Keratinocyte (primary cell): ENCODE data around the gene ADGRD1. TPM values are rescaled to one million over a fixed set of nuclear protein-coding genes. Genes with fewer than 3 reads are reported as not detected.

ENCODE experiments used
- DNase-seq: peaks from one replicate; pipeline ENCODE4 v3.0.0-alpha.2; 2011; ENCODE audit warnings: low read depth, missing footprints, low spot score
- FAIRE-seq: peaks from 2 replicates; lab custom pipeline; 2011; peaks lifted over from hg19 to GRCh38; lab: Jason Lieb, UNC
- H2AFZ ChIP-seq: 2 replicates; pipeline ENCODE4 v1.6.0; 2012; ENCODE audit warnings: low read length, control low read depth, inconsistent platforms; ENCODE audit not compliant: control insufficient read depth
- H3K27ac ChIP-seq: 2 replicates; pipeline ENCODE4 v1.5.1; 2011; ENCODE audit warnings: low read length; ENCODE audit not compliant: control insufficient read depth, insufficient read depth
- H3K27me3 ChIP-seq: 3 replicates; pipeline ENCODE4 v1.6.0; 2011; ENCODE audit warnings: low read length; ENCODE audit not compliant: control insufficient read depth, insufficient read depth; ENCODE audit errors: extremely low read depth
- H3K36me3 ChIP-seq, 2 experiments: 2 replicates in 1 of 2; 3 replicates in 1 of 2; pipeline ENCODE4 v1.5.1; 2011; ENCODE audit warnings: low read length in 2 of 2, mild to moderate bottlenecking in 1 of 2; ENCODE audit not compliant: control insufficient read depth in 2 of 2, insufficient read depth in 2 of 2; ENCODE audit errors: extremely low read depth in 1 of 2
- H3K4me1 ChIP-seq: 3 replicates; pipeline ENCODE4 v1.5.1; 2011; ENCODE audit warnings: low read length; ENCODE audit not compliant: control insufficient read depth, insufficient read depth; ENCODE audit errors: extremely low read depth
- H3K4me2 ChIP-seq: 3 replicates; pipeline ENCODE4 v1.6.0; 2011; ENCODE audit warnings: low read depth, low read length; ENCODE audit not compliant: control insufficient read depth, insufficient read depth; ENCODE audit errors: extremely low read depth
- H3K4me3 ChIP-seq, 3 experiments: fragments of 200-600 bp in 1 of 3; sonication (generic) in 1 of 3; 2 replicates in 2 of 3; 3 replicates in 1 of 3; pipeline ENCODE4 v1.5.1; 2011 to 2016; ENCODE audit warnings: low read length in 3 of 3, mild to moderate bottlenecking in 3 of 3, control low read depth in 2 of 3, inconsistent platforms in 1 of 3, low read depth in 1 of 3, mixed read lengths in 1 of 3, mixed run types in 1 of 3, moderate library complexity in 1 of 3; ENCODE audit not compliant: control insufficient read depth in 2 of 3, insufficient read depth in 2 of 3; ENCODE audit errors: extremely low read depth in 1 of 3
- H3K79me2 ChIP-seq: 2 replicates; pipeline ENCODE4 v1.6.0; 2012; ENCODE audit warnings: low read length; ENCODE audit not compliant: control insufficient read depth, insufficient read depth
- H3K9ac ChIP-seq: 3 replicates; pipeline ENCODE4 v1.6.0; 2011; ENCODE audit warnings: low read length; ENCODE audit not compliant: control insufficient read depth, insufficient read depth; ENCODE audit errors: extremely low read depth
- H3K9me1 ChIP-seq: 3 replicates; pipeline ENCODE4 v1.6.0; 2011; ENCODE audit warnings: low read length; ENCODE audit not compliant: control insufficient read depth, insufficient read depth; ENCODE audit errors: extremely low read depth
- H3K9me3 ChIP-seq: 2 replicates; pipeline ENCODE4 v1.5.1; 2012; ENCODE audit warnings: low read depth, low read length; ENCODE audit not compliant: control insufficient read depth
- H4K20me1 ChIP-seq: 3 replicates; pipeline ENCODE4 v1.6.0; 2011; ENCODE audit warnings: low read length; ENCODE audit not compliant: control insufficient read depth, insufficient read depth; ENCODE audit errors: extremely low read depth
- EZH2 ChIP-seq: IDR thresholded peaks from one replicate; pipeline ENCODE4 v1.6.1; 2012; ENCODE audit warnings: inconsistent platforms, mild to moderate bottlenecking, low read length, moderate library complexity
- dilution Hi-C: fragments of 300-500 bp; cut with MboI; formaldehyde crosslinking; loops from one replicate; pipeline ENCODE4 v1.7.0; 2020; ENCODE audit warnings: low sequenced_read_pairs; ENCODE audit not compliant: extremely low pct_ligation_motif_present
- polyA plus RNA-seq, 5 experiments: library from polyadenylated mRNA; depleted of rRNA in 3 of 5; stranded (reverse) in 3 of 5; stranded (forward) in 1 of 5; unstranded in 1 of 5; fragments of >200 nt; gene quantifications; 1 replicate in 1 of 5; 2 replicates in 3 of 5; 3 replicates in 1 of 5; pipeline versions ENCODE4 v1.2.1 to v1.2.3, GENCODE V29; 2011 to 2012; ENCODE audit warnings: missing spikeins in 2 of 5, low read depth in 1 of 5, low replicate concordance in 1 of 5
- TF ChIP-seq, protein P1 (sequence below), 3 experiments: IDR thresholded peaks in 1 of 3; conservative IDR thresholded peaks in 1 of 3; optimal IDR thresholded peaks in 1 of 3; 2 replicates in 2 of 3; 3 replicates in 1 of 3; pipeline versions ENCODE3 to v1.5.1; 2011; ENCODE audit warnings: low read length in 3 of 3, mild to moderate bottlenecking in 3 of 3, moderate library complexity in 2 of 3, control low read depth in 1 of 3, inconsistent platforms in 1 of 3; ENCODE audit not compliant: insufficient read depth in 2 of 3; ENCODE audit errors: extremely low read depth in 1 of 3

Gene ADGRD1
- polyA plus RNA-seq, 1 donor (not counting 4 experiments of a cell fraction or from before 2014, with no cell fraction given), result not detected

DNA sequence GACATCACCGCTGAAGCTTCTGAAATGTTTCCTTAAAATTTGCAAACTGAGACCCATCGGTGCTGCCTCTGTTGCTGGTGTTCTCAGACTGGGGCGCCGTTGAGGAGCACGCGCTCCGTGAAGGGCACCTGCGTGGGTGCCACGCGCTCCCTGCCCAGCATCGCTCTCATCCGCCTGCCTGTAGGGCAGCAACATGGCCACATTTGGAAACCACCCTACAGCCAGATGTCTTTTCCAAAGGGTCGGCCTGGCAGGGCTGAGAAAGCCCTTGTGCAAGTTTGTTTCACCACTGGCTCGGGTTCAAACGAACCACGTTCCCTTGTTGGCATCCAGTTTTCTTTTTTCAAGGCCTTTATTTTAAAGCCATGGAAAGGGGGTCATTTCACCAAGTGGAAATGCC, 13.9 kb downstream of the ADGRD1 start:
- Histone ChIP-seq H3K9me3 (no peaks in the 10 kb centered on the region), H3K4me2 (no peak overlapping the region), H3K27ac (no peak overlapping the region), H2AFZ (no peak overlapping the region), H3K9ac (no peak overlapping the region), H3K27me3 (no peaks in the 10 kb centered on the region), H3K79me2 (no peaks in the 10 kb centered on the region), H4K20me1 (no peaks in the 10 kb centered on the region), H3K9me1 (no peaks in the 10 kb centered on the region), H3K4me1 (no peaks in the 10 kb centered on the region), H3K36me3 (no peaks in the 10 kb centered on the region), H3K4me3 (no peak overlapping the region)
- TF ChIP-seq, protein P1, sequence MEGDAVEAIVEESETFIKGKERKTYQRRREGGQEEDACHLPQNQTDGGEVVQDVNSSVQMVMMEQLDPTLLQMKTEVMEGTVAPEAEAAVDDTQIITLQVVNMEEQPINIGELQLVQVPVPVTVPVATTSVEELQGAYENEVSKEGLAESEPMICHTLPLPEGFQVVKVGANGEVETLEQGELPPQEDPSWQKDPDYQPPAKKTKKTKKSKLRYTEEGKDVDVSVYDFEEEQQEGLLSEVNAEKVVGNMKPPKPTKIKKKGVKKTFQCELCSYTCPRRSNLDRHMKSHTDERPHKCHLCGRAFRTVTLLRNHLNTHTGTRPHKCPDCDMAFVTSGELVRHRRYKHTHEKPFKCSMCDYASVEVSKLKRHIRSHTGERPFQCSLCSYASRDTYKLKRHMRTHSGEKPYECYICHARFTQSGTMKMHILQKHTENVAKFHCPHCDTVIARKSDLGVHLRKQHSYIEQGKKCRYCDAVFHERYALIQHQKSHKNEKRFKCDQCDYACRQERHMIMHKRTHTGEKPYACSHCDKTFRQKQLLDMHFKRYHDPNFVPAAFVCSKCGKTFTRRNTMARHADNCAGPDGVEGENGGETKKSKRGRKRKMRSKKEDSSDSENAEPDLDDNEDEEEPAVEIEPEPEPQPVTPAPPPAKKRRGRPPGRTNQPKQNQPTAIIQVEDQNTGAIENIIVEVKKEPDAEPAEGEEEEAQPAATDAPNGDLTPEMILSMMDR (optimal IDR thresholded peaks at IDR 0.05 in 1 of 3, IDR thresholded peaks at IDR 0.05 in 1 of 3, conservative IDR thresholded peaks at IDR 0.05 in 1 of 3; ENCODE audit: extremely low read depth in 1 of 3, insufficient read depth in 2 of 3, low read length in 3 of 3), result no peak
- dilution Hi-C loops, result no loop called here
- DNase-seq, result no peak
- no peak for FAIRE-seq

DNA sequence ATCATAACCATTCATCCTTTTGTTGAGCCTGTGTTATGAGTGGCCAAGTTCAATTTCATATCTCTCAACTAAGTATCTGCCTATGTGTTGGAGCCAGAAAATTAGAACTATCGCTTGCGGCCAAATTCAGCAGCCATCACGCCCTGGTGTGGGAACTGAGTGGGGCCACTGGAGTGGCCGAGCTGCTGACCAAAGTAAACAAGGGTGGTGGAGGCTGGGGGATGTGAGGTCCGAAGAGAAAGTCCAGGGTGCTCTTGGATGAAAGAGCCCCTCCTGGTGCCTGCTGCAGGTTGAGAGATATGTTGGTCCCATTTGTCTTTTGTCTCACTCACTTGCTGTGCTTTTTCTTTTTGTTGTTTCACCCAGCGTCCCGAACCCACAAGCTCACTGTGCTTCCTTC, 14.9 kb downstream of the ADGRD1 start:
- TF ChIP-seq, protein P1 (optimal IDR thresholded peaks at IDR 0.05 in 1 of 3, IDR thresholded peaks at IDR 0.05 in 1 of 3, conservative IDR thresholded peaks at IDR 0.05 in 1 of 3; ENCODE audit: extremely low read depth in 1 of 3, insufficient read depth in 2 of 3, low read length in 3 of 3), result no peak
- TF ChIP-seq EZH2, result no peak
- no peak overlapping the region for H3K9ac ChIP-seq
- FAIRE-seq (no peak), DNase-seq (no peak)
- H3K36me3 ChIP-seq, result no peaks in the 10 kb centered on the region
- H3K4me3 ChIP-seq, result no peak overlapping the region
- no peaks in the 10 kb centered on the region for H3K9me3 ChIP-seq
- H3K27me3 ChIP-seq, result no peaks in the 10 kb centered on the region
- no peak overlapping the region for H3K4me2 ChIP-seq
- no peaks in the 10 kb centered on the region for H4K20me1 ChIP-seq
- no peak overlapping the region for H2AFZ ChIP-seq
- dilution Hi-C loops, result no loop called here
- no peaks in the 10 kb centered on the region for H3K79me2 ChIP-seq
- no peaks in the 10 kb centered on the region for H3K9me1 ChIP-seq
- no peak overlapping the region for H3K27ac ChIP-seq
- no peaks in the 10 kb centered on the region for H3K4me1 ChIP-seq
